Measurements from ENCODE around the gene SPOP.
A peak's percentile ranks its signal among the peaks of the same experiment; 100 is the strongest.
"Not testable (repeated sequence)": the region's sequence is repeated elsewhere in the genome, so short reads cannot be mapped to it uniquely, and the experiment has no call there.

SPOP gene

DNA sequence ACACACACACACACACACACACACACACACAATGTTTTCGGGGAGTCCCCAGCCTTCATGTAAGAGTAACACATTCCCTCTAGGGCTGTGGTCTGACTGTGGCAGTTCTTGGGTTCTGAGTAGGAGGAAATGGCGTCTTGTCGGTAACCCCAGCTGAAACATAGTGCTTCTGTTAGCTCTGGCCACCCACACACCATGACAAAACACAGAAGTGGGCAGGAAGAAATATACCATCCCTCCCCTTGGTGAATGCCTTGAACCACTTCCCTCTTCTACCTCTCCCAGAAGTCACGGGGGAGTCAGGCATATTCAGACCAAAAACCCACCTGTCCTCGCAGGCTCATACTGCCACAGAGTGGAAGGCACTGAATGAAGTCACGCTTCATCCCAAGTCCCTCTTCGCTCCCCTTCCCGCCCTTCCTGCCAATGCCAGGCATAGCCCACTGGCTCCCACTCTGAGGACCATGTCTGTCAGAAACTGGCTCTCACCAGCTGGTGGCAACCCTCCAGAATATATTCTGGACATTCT lies 18.4 kb upstream of the SPOP start:
- DNase-seq (ENCODE audit: low read depth in 2 of 2, low spot score in 1 of 2), result no peak

GRCh38 chr17:49695698-49696232 lies 17.9 kb upstream of the SPOP start:
- DNase-seq (ENCODE audit: low read depth in 2 of 2, low spot score in 1 of 2), result no peak

DNA sequence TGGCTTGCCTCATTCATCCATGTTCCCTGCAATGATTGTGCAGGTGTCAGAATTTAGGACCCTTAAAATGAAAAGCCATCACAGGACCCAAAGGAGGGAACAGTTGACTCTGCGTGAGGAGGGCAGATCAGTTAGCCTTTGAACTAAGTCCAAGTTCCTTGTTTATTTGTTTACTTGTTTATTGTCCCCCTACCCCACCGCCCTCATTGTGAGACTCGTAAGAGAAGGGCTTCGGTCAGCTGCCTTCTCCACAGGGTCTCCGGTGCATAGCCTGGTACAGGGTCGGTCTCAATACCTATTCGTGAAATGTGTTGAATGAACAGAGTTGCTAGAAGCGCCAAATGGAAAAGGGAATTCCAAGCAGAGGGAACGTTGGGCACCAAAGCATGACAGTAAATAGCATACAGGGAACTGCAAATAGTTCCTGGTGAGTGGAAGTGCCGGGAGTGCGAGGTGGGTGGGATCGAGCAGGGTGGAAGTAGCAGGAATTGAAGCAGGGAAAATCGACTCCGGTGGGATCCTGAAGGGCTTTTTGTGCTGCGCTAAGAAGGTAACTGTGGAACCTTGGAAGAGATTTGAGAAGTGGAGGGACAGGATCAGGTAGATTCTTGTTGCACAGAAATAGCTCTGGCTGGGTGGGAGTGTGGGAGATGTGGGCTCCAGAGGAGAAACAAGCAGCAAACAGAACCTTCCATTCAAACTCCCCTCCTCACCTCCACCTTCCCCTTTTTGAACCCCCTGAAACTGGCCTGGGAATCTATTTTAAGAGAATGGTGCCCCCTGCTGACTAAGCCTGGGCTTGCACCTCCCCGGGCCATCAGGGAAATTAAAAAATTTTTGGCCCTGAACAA lies 17.2 kb upstream of the SPOP start:
- DNase-seq (ENCODE audit: low read depth in 2 of 2, low spot score in 1 of 2), result peak in 1 of 2 donors; percentile 46

- DNase-seq (ENCODE audit: low read depth in 2 of 2, low spot score in 1 of 2), result no peak
Measured at GRCh38 chr17:49692751-49693150, 14.9 kb upstream of the SPOP start.

GRCh38 chr17:49691677-49692191 lies 13.8 kb upstream of the SPOP start:
- no peak for DNase-seq (ENCODE audit: low read depth in 2 of 2, low spot score in 1 of 2)

GRCh38 chr17:49691086-49691676 lies 13.3 kb upstream of the SPOP start:
- DNase-seq (ENCODE audit: low read depth in 2 of 2, low spot score in 1 of 2), result no peak

GRCh38 chr17:49690256-49690655 lies 12.4 kb upstream of the SPOP start:
- no peak for DNase-seq (ENCODE audit: low read depth in 2 of 2, low spot score in 1 of 2)

- no peak for DNase-seq (ENCODE audit: low read depth in 2 of 2, low spot score in 1 of 2)
Measured at GRCh38 chr17:49688848-49689247, 11.0 kb upstream of the SPOP start.

GRCh38 chr17:49687878-49688491 lies 10.1 kb upstream of the SPOP start:
- DNase-seq (ENCODE audit: low read depth in 2 of 2, low spot score in 1 of 2), result no peak

DNA sequence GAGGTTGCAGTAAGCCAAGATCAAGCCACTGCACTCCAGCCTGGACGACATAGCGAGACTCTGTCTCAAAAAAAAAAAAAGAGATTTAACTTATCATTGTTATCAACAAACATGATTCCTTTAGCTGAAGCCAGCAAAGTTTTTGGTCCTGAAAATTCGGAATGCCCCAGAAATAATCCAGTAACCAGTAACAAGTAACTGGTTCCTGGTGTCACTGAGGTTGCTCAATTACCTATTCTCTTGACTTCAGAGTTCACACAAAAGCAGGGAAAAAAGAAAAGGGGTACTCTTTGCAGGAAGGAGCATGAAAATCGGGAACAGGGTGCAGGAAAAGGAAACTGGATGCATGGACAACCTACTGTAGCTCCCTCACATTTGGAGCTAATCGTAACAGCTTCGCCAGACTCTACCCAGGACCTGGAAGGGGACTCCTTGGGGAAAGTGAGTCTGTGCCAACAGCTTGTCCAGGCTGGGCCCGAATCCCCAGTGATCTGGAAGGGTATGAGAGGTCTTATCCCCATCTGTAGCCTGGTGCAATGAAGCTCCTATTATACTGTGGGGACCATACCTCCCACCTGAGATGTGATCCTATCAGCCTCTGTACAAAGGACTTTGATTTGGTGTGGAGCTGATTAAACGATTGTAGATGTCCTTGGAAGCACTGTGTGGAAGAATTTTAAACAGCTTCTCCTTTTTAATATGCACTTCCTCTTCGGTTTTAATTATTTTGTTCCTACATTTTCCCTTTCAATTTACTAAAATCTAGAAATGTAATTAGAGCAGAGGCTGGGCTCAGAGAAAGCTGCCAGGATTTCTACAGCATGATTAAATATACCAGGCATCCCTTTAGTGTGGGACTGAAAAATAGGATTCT lies 3.4 kb upstream of the SPOP start:
- DNase-seq (ENCODE audit: low read depth in 2 of 2, low spot score in 1 of 2), result no peak

GRCh38 chr17:49680314-49680713 lies 2.4 kb upstream of the SPOP start:
- DNase-seq (ENCODE audit: low read depth in 2 of 2, low spot score in 1 of 2), result no peak

DNA sequence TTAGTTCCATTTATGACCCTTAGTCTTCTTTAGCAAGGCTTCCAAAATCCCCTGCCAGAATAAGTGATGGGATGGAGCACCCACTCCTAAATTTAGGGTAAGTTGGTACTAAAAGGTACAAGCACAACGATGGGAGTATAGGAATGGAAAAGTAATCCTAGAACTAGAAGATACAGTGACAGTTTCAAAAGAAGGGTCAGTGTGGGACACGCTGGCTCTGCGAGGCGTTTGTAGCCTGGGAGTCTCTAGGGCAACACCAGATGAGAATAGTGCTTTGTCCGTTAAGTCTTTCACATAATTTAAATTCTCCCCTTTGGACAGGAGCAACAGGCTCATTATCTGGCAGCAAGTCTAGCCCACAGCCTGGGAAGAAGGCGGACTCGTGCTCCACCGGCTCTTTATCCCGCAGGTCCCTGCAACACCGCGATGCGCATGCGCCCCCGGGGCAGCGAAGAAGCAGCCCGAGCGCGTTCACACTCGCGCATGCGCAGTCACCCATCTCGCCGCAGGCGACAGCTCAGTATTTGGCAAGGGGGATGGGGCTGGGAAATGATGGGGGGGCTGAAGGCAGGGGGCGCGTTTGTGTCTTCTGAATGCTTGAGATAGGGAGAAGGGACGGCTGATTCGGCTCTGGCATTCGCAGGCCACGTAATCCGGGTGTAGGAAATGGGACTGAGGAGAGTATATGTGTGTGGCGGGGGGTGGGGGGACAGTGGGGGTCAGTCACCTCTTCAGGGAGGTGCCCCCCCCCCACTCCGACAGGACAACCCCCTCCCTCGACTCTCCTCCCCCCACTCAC lies 564 bp downstream of the SPOP start:
- peak; percentile 90 to 95 for DNase-seq (ENCODE audit: low read depth in 2 of 2, low spot score in 1 of 2)

DNA sequence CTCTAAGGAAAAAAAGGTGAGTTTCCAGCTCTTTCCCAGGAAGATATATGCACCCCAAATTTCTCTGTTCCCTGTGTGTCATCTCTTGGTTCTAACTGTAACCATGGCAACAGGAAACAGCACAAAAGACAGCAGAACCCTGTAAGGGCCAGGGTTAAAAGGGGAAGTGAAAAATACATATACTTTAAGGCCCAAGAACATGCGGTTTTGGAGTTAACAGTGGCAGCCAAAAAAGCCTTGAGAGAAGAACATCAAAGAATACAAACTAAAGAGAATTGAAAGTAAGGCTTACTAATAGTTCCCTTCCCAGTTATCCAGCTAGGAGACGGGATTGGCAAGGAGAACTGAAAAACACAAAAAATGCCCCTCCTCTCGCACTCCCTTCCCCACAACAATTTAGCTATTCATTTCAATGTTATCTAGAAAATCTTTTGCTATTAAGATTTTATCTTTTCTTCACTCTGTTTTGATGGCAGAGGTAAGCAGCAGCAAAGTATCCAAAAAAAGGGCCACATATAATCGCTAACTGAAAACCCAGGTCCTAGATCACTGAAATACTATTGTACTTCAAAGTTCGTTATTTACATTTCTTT lies 1.5 kb downstream of the SPOP start:
- DNase-seq (ENCODE audit: low read depth in 2 of 2, low spot score in 1 of 2), result no peak

GRCh38 chr17:49674507-49674906 lies 3.4 kb downstream of the SPOP start:
- DNase-seq (ENCODE audit: low read depth in 2 of 2, low spot score in 1 of 2), result no peak

GRCh38 chr17:49673679-49674078 lies 4.2 kb downstream of the SPOP start:
- DNase-seq (ENCODE audit: low read depth in 2 of 2, low spot score in 1 of 2), result not testable (repeated sequence)

DNA sequence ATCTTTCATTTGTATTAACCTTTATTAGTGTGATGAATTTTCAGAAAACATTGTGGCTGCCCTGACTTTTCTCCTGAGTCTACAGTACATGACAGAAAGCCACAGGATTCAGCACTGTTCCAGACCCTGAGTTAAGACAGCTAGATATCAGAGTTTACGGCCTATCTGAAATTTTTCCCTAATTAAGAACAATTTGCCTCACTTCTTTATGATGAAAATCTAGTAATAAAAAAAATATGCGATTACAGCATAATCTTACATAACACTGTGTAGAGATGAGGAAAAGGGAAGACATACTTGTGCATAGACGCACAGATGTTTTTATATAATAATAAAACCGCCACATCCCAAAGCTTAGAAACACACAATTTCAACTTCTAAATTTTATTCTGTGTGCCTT lies 7.3 kb downstream of the SPOP start:
- DNase-seq (ENCODE audit: low read depth in 2 of 2, low spot score in 1 of 2), result no peak

GRCh38 chr17:49670002-49670401 lies 7.9 kb downstream of the SPOP start:
- DNase-seq (ENCODE audit: low read depth in 2 of 2, low spot score in 1 of 2), result no peak

DNA sequence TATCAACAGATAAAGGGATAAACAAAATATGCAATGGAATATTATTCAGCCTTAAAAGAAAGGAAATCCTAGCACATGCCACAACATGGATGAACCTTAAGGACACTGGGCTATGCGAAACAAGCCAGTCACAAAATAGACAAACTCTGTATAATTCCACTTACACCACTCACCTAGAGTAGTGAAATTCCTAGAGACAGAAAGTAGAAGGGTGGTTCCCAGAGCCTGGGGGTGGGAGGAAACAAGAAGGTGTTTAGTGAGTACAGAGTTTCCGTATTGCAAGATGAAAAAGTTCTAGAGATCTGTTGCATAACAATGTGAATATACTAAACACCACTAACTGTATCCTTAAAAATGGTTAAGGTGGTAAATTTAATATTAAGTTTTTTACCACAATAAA lies 10.0 kb downstream of the SPOP start:
- DNase-seq (ENCODE audit: low read depth in 2 of 2, low spot score in 1 of 2), result no peak

GRCh38 chr17:49664706-49665211 lies 13.1 kb downstream of the SPOP start:
- no peak for DNase-seq (ENCODE audit: low read depth in 2 of 2, low spot score in 1 of 2)

Data from stimulated activated CD8-positive, alpha-beta memory T cell treated with anti-CD3 and anti-CD28 coated beads, Interleukin-4, amount 100 ng/mL, for 1 hour (primary cell).